ENCODE data around the gene ELP4.
"Not testable (repeated sequence)": the region's sequence is repeated elsewhere in the genome, so short reads cannot be mapped to it uniquely, and the experiment has no call there.

The ELP4 gene

GRCh38 chr11:31509429-31510345, at the start of gene ELP4, which contains the start of gene IMMP1L:
TSS of gene ELP4 (plus strand) at chr11:31509767. CDS start at chr11:31509785, 18 bp downstream.
TSS of gene IMMP1L (minus strand) at chr11:31509622. CDS start at chr11:31463276, 46,346 bp downstream.
- peak; percentile 92 for DNase-seq (ENCODE audit: low read depth, low spot score)

- no peak for DNase-seq (ENCODE audit: low read depth, low spot score)
Observed at GRCh38 chr11:31464436-31464835, 45.1 kb upstream of the ELP4 start.

- no peak for DNase-seq (ENCODE audit: low read depth, low spot score)
Observed at GRCh38 chr11:31474083-31474482, 35.5 kb upstream of the ELP4 start.

- DNase-seq (ENCODE audit: low read depth, low spot score), result no peak
Observed at GRCh38 chr11:31477528-31478222, 31.9 kb upstream of the ELP4 start.

- DNase-seq (ENCODE audit: low read depth, low spot score), result no peak
Observed at GRCh38 chr11:31478223-31478590, 31.4 kb upstream of the ELP4 start.

GRCh38 chr11:31479066-31479465, 30.5 kb upstream of the ELP4 start:
- DNase-seq (ENCODE audit: low read depth, low spot score), result no peak

- DNase-seq (ENCODE audit: low read depth, low spot score), result no peak
Observed at GRCh38 chr11:31480930-31481329, 28.6 kb upstream of the ELP4 start.

GRCh38 chr11:31484497-31484896, 25.1 kb upstream of the ELP4 start:
- no peak for DNase-seq (ENCODE audit: low read depth, low spot score)

- no peak for DNase-seq (ENCODE audit: low read depth, low spot score)
Observed at GRCh38 chr11:31487848-31488247, 21.7 kb upstream of the ELP4 start.

GRCh38 chr11:31492320-31492913, 17.1 kb upstream of the ELP4 start:
- no peak for DNase-seq (ENCODE audit: low read depth, low spot score)

- DNase-seq (ENCODE audit: low read depth, low spot score), result no peak
Observed at GRCh38 chr11:31493235-31493634, 16.3 kb upstream of the ELP4 start.

- not testable (repeated sequence) for DNase-seq (ENCODE audit: low read depth, low spot score)
Observed at GRCh38 chr11:31493762-31494161, 15.8 kb upstream of the ELP4 start.

- no peak for DNase-seq (ENCODE audit: low read depth, low spot score)
Observed at GRCh38 chr11:31499576-31500178, 9.9 kb upstream of the ELP4 start.

GRCh38 chr11:31500560-31500959, 9.0 kb upstream of the ELP4 start:
- DNase-seq (ENCODE audit: low read depth, low spot score), result no peak

- no peak for DNase-seq (ENCODE audit: low read depth, low spot score)
Observed at GRCh38 chr11:31509051-31509428, 527 bp upstream of the ELP4 start.

GRCh38 chr11:31512117-31512516, 2.5 kb downstream of the ELP4 start:
- DNase-seq (ENCODE audit: low read depth, low spot score), result no peak

- DNase-seq (ENCODE audit: low read depth, low spot score), result no peak
Observed at GRCh38 chr11:31521497-31522150, 12.1 kb downstream of the ELP4 start.

GRCh38 chr11:31529189-31529588, 19.6 kb downstream of the ELP4 start:
- no peak for DNase-seq (ENCODE audit: low read depth, low spot score)

- DNase-seq (ENCODE audit: low read depth, low spot score), result no peak
Observed at GRCh38 chr11:31529701-31530100, 20.1 kb downstream of the ELP4 start.

- DNase-seq (ENCODE audit: low read depth, low spot score), result no peak
Observed at GRCh38 chr11:31531293-31531692, 21.7 kb downstream of the ELP4 start.

GRCh38 chr11:31535479-31535878, 25.9 kb downstream of the ELP4 start:
- no peak for DNase-seq (ENCODE audit: low read depth, low spot score)

Measured in activated CD4-positive, CD25-positive, alpha-beta regulatory T cell treated with anti-CD3 and anti-CD28 coated beads, Interleukin-2, amount 50 U/mL, for 16 hours (primary cell).